SH-SY5Y (cell line): ENCODE data around the gene DNAH9.

ENCODE experiments used
- GATA2 ChIP-seq: IDR thresholded peaks from 2 replicates; pipeline ENCODE4 v1.6.1; 2011; ENCODE audit warnings: mild to moderate bottlenecking, low read depth, low read length
- GATA3 ChIP-seq: IDR thresholded peaks from 2 replicates; pipeline ENCODE4 v1.6.1; 2011; ENCODE audit warnings: low read depth, mild to moderate bottlenecking, low read length, moderate library complexity

Gene DNAH9

GRCh38 chr17:11564589-11565380, 33.5 kb upstream of the DNAH9 start:
- no peak for TF ChIP-seq GATA3
- no peak for TF ChIP-seq GATA2

GRCh38 chr17:11565591-11565990, 32.7 kb upstream of the DNAH9 start:
- no peak for TF ChIP-seq GATA2
- TF ChIP-seq GATA3: no peak

GRCh38 chr17:11578998-11579397, 19.3 kb upstream of the DNAH9 start:
- TF ChIP-seq GATA3 (no peak), GATA2 (no peak)

- TF ChIP-seq GATA2 (no peak), GATA3 (no peak)
Observed at GRCh38 chr17:11580677-11581076, 17.6 kb upstream of the DNAH9 start.

- TF ChIP-seq GATA2 (no peak), GATA3 (no peak)
Observed at GRCh38 chr17:11582217-11582616, 16.1 kb upstream of the DNAH9 start.

GRCh38 chr17:11583306-11583992, 14.8 kb upstream of the DNAH9 start:
- TF ChIP-seq GATA2 (no peak), GATA3 (no peak)

- TF ChIP-seq GATA2 (no peak), GATA3 (no peak)
Observed at GRCh38 chr17:11589716-11590115, 8.6 kb upstream of the DNAH9 start.

- TF ChIP-seq GATA2: no peak
- no peak for TF ChIP-seq GATA3
Observed at GRCh38 chr17:11601661-11602060, 3.4 kb downstream of the DNAH9 start.

GRCh38 chr17:11608396-11608795, 10.1 kb downstream of the DNAH9 start:
- TF ChIP-seq GATA3: no peak
- TF ChIP-seq GATA2: no peak; the same call in 1 of the 2 replicates

GRCh38 chr17:11610999-11611566, 12.8 kb downstream of the DNAH9 start:
- TF ChIP-seq GATA2: no peak

GRCh38 chr17:11612956-11613355, 14.7 kb downstream of the DNAH9 start:
- TF ChIP-seq GATA2: no peak
- TF ChIP-seq GATA3: no peak

- TF ChIP-seq GATA3: no peak
- no peak for TF ChIP-seq GATA2
Observed at GRCh38 chr17:11618861-11619566, 20.7 kb downstream of the DNAH9 start.

GRCh38 chr17:11622492-11622891, 24.2 kb downstream of the DNAH9 start:
- TF ChIP-seq GATA3 (no peak), GATA2 (no peak)

GRCh38 chr17:11624976-11625375, 26.7 kb downstream of the DNAH9 start:
- TF ChIP-seq GATA2: no peak
- TF ChIP-seq GATA3: no peak

GRCh38 chr17:11625878-11626277, 27.6 kb downstream of the DNAH9 start:
- TF ChIP-seq GATA3 (no peak), GATA2 (no peak)
